Fibroblast of lung (primary cell): Measurements from ENCODE around the gene PCLO.

ENCODE experiments used
- CTCF ChIP-seq, 2 donors: IDR thresholded peaks in 1 of 2; conservative IDR thresholded peaks in 1 of 2; 1 replicate in 1 of 2; 2 replicates in 1 of 2; pipeline ENCODE4 v1.5.1; 2011 to 2012; ENCODE audit warnings: low read length in 2 of 2, control low read depth in 1 of 2, inconsistent platforms in 1 of 2, low read depth in 1 of 2, mild to moderate bottlenecking in 1 of 2
- EZH2 ChIP-seq: IDR thresholded peaks from 2 replicates; pipeline ENCODE4 v1.5.1; 2012; ENCODE audit warnings: low read length, control low read depth, mild to moderate bottlenecking; ENCODE audit errors: missing control alignments

GRCh38 chr7:82957521-82957920, 205.2 kb downstream of the PCLO start:
- TF ChIP-seq CTCF (conservative IDR thresholded peaks at IDR 0.05 in 1 of 2, IDR thresholded peaks at IDR 0.05 in 1 of 2; ENCODE audit: low read depth in 1 of 2, low read length in 2 of 2) (no peak), EZH2 (no peak)
